Breast epithelium (tissue), 4 donors: ENCODE measurements around the gene BUB1B. TPM values are rescaled to one million over a fixed set of nuclear protein-coding genes. Genes with fewer than 3 reads are reported as not detected.

Experiments used
- DNase-seq, 2 donors: peaks; one replicate each; pipeline ENCODE4 v3.0.0-alpha.2; 2019; ENCODE audit warnings: low spot score in 2 of 2
- H3K27ac ChIP-seq, 2 donors: fragments of 200-600 bp; sonication (generic) in 1 of 2; one replicate each; pipeline ENCODE4 v1.5.1; 2016 to 2019; ENCODE audit warnings: mild to moderate bottlenecking in 1 of 2
- H3K27me3 ChIP-seq, 2 donors: fragments of 200-600 bp; sonication (generic) in 1 of 2; one replicate each; pipeline versions ENCODE4 v1.5.1 to v1.6.0; 2017 to 2019; ENCODE audit warnings: control low read depth in 1 of 2, mild to moderate bottlenecking in 1 of 2
- H3K36me3 ChIP-seq: fragments of 200-600 bp; one replicate; pipeline ENCODE4 v1.5.1; 2019
- H3K4me1 ChIP-seq, 2 donors: fragments of 200-600 bp; sonication (generic); one replicate each; pipeline ENCODE4 v1.5.1; 2016 to 2019; ENCODE audit warnings: control low read depth in 1 of 2
- H3K4me3 ChIP-seq, 3 donors: fragments of 200-600 bp; sonication (generic); 1 replicate in 2 of 3; 2 replicates in 1 of 3; pipeline ENCODE4 v1.5.1; 2016 to 2019; ENCODE audit warnings: mild to moderate bottlenecking in 3 of 3, moderate library complexity in 2 of 3
- H3K9me3 ChIP-seq, 2 donors: fragments of 200-600 bp; sonication (generic) in 1 of 2; one replicate each; pipeline ENCODE4 v1.5.1; 2016 to 2019; ENCODE audit warnings: control low read depth in 1 of 2
- POLR2A ChIP-seq: fragments of 450-650 bp; IDR thresholded peaks from one replicate; pipeline ENCODE4 v1.6.1; 2016; ENCODE audit warnings: antibody characterized with exemption, mild to moderate bottlenecking, moderate library complexity
- POLR2AphosphoS5 ChIP-seq, 3 donors: sonication (generic); formaldehyde crosslinking; IDR thresholded peaks; one replicate each; pipeline ENCODE4 v1.6.1; 2017; ENCODE audit warnings: antibody characterized with exemption in 3 of 3
- intact Hi-C: fragments of 100-400 bp; cut with DNase I; formaldehyde crosslinking; loops from one replicate; pipeline ENCODE4 v1.15.1; 2023; ENCODE audit warnings: low total_unique reads
- total RNA-seq, 3 donors: library from RNA; depleted of rRNA; stranded (reverse); fragments of >200 nt; gene quantifications; one replicate each; pipeline ENCODE4 v1.1.0, GENCODE V29; 2016
- TF ChIP-seq, protein P1 (sequence below), 3 donors: fragments of 450-650 bp; IDR thresholded peaks; one replicate each; pipeline ENCODE4 v1.5.1; 2016 to 2017; ENCODE audit warnings: antibody characterized with exemption in 3 of 3, mild to moderate bottlenecking in 3 of 3, moderate library complexity in 3 of 3

BUB1B gene
- total RNA-seq, 3 donors from 2014 or later, result 0.33 to 1.9 (median 1.4) TPM

DNA sequence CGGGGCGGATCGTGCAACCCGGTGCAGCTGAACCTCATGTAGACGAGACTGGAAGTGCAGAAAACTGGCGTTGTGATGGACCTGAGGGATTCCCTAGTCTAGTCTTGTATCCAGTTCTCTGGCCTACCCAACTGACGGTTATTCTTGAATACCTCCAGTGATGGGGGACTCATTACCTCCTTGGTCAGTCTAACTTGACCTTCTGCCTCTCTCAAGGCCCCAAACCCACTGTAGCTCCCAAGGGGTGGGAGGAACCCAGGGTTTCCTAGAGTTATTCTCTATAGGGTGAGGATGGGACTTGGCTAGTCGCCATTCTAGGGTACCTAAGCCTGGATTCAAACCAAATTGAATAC is 89.4 kb downstream of the BUB1B start:
- Histone ChIP-seq H3K4me3 (no peak overlapping the region), H3K9me3 (no peaks in the 10 kb centered on the region), H3K27me3 (no peaks in the 10 kb centered on the region), H3K36me3 (no peaks in the 10 kb centered on the region), H3K4me1 (peaks cover 6 to 20% of the 10 kb centered on the region in 2 donors), H3K27ac (peak overlapping the region; percentile 54 to 64)
- intact Hi-C loops, result no loop called here
- no peak for DNase-seq
- no peak for TF ChIP-seq POLR2AphosphoS5 (IDR thresholded peaks at IDR 0.05)
- TF ChIP-seq, protein P1, sequence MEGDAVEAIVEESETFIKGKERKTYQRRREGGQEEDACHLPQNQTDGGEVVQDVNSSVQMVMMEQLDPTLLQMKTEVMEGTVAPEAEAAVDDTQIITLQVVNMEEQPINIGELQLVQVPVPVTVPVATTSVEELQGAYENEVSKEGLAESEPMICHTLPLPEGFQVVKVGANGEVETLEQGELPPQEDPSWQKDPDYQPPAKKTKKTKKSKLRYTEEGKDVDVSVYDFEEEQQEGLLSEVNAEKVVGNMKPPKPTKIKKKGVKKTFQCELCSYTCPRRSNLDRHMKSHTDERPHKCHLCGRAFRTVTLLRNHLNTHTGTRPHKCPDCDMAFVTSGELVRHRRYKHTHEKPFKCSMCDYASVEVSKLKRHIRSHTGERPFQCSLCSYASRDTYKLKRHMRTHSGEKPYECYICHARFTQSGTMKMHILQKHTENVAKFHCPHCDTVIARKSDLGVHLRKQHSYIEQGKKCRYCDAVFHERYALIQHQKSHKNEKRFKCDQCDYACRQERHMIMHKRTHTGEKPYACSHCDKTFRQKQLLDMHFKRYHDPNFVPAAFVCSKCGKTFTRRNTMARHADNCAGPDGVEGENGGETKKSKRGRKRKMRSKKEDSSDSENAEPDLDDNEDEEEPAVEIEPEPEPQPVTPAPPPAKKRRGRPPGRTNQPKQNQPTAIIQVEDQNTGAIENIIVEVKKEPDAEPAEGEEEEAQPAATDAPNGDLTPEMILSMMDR (IDR thresholded peaks at IDR 0.05), result no peak

GRCh38 chr15:40250771-40251483 is 90.1 kb downstream of the BUB1B start:
- Histone ChIP-seq H3K36me3 (no peaks in the 10 kb centered on the region), H3K9me3 (no peaks in the 10 kb centered on the region), H3K4me3 (no peak overlapping the region), H3K27ac (peak overlapping the region; percentile 19 to 54), H3K27me3 (no peaks in the 10 kb centered on the region), H3K4me1 (peaks cover 6 to 16% of the 10 kb centered on the region in 2 donors)
- TF ChIP-seq POLR2AphosphoS5 (IDR thresholded peaks at IDR 0.05), result no peak
- TF ChIP-seq, protein P1 (IDR thresholded peaks at IDR 0.05), result no peak
- no peak for TF ChIP-seq POLR2A
- intact Hi-C loops, result no loop called here
- no peak for DNase-seq

DNA sequence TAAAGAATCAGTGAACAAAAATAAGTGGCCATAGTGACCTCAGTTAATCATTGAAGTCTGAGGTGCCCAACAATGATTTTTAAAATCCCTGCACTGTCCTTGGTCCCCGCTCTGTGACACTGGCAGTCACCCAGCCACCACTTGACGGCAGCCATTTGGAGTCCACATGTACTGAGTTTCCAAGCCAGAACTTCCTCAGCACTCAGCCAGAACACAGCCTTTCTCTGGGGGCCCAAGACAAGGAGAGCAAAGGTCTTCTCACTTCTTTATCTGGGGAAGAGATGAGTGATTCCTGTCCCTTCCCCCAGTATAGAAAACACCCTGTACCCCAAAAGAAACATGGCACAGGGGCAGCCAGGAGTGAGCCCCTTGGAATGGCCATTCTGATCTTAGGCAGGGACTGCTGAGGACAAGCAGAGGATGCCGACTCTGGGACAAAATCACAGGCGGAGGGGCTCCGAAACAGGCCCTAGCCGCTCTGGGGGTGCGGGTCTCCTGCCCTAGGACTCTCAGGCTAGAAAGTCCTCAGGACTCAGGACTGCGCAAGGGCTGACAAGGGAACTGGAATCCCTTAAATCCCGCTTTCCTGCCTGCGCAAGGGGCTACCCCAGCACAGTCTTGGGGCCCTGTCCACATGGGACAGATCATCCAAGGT is 90.7 kb downstream of the BUB1B start:
- peak overlapping the region; percentile 19 to 40 for H3K27ac ChIP-seq
- H3K4me1 ChIP-seq, result peaks cover 6 to 16% of the 10 kb centered on the region in 2 donors
- H3K9me3 ChIP-seq, result no peaks in the 10 kb centered on the region
- intact Hi-C loops, result no loop called here
- peak overlapping the region in 2 of 3 donors; percentile 61 to 66 for H3K4me3 ChIP-seq
- no peak for TF ChIP-seq POLR2A
- TF ChIP-seq, protein P1 (IDR thresholded peaks at IDR 0.05), result no peak
- no peak for TF ChIP-seq POLR2AphosphoS5 (IDR thresholded peaks at IDR 0.05)
- no peak for DNase-seq
- no peaks in the 10 kb centered on the region for H3K27me3 ChIP-seq
- H3K36me3 ChIP-seq, result no peaks in the 10 kb centered on the region

- no peaks in the 10 kb centered on the region for H3K9me3 ChIP-seq
- H3K4me1 ChIP-seq, result peaks cover 6 to 16% of the 10 kb centered on the region in 2 donors
- H3K27me3 ChIP-seq, result no peaks in the 10 kb centered on the region
- TF ChIP-seq, protein P1 (IDR thresholded peaks at IDR 0.05), result no peak
- TF ChIP-seq POLR2A, result no peak
- TF ChIP-seq POLR2AphosphoS5 (IDR thresholded peaks at IDR 0.05), result no peak
- H3K4me3 ChIP-seq, result peak overlapping the region; percentile 46 to 66 (median 61)
- intact Hi-C loops, result no loop called here
- H3K36me3 ChIP-seq, result no peaks in the 10 kb centered on the region
- peak overlapping the region; percentile 13 to 40 for H3K27ac ChIP-seq
- DNase-seq, result no peak
Measured at GRCh38 chr15:40252141-40252437, 91.2 kb downstream of the BUB1B start.

GRCh38 chr15:40252438-40253166 is 91.7 kb downstream of the BUB1B start:
- Histone ChIP-seq H3K4me1 (peaks cover 6 to 16% of the 10 kb centered on the region in 2 donors), H3K4me3 (peak overlapping the region; percentile 46 to 66 (median 61)), H3K27me3 (no peaks in the 10 kb centered on the region), H3K36me3 (no peaks in the 10 kb centered on the region), H3K27ac (peak overlapping the region; percentile 13 to 40), H3K9me3 (no peaks in the 10 kb centered on the region)
- TF ChIP-seq, protein P1 (IDR thresholded peaks at IDR 0.05), result no peak
- no peak for TF ChIP-seq POLR2A
- no peak for TF ChIP-seq POLR2AphosphoS5 (IDR thresholded peaks at IDR 0.05)
- DNase-seq, result no peak
- intact Hi-C loops, result no loop called here
